HG02973 (cell line): ENCODE measurements around the gene TIAM1.

ENCODE experiments used
- ATAC-seq: cut with Tn5 transposase; IDR thresholded peaks from one replicate; pipeline ENCODE4 v1.9.1; 2021; ENCODE audit warnings: moderate library complexity; ENCODE audit not compliant: unreplicated experiment

TIAM1 gene

DNA sequence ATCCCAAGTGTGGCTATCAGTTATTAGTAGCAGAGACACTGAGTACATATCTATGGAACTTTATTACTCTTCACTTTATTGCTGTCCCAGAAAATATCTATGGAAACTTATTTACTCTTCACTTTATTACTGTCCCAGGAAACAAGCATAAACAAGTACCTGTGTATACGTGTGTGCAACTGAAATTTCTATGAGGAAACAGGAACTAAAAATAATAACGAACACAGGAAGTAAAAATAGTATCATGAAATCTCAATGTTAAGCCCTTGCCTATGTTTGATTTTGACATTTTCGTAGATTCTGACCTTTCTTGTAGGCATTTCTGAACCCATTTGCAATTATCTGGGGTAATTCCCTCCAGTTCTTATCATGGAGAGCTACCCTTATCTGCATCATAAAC lies 240.9 kb downstream of the TIAM1 start:
- no peak for ATAC-seq

DNA sequence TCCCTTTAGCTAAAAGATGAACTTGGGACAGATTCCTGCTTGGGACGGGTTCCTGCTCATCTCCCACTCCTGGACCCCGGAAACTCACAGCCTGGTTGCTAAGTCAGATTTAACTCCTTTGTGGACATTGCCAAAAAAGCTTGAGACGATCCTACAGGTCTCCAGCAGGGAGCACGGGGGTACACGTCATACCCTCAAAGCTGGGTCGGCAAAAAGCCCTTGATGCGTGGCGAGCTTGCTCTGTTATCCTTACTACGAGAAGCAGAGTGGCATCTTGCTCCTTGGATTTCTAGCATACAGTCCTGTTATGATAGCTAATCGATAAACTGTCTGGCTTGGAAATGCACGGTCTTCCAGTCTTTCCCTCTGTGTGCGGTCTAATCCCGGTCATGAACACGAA lies 244.9 kb downstream of the TIAM1 start:
- no peak for ATAC-seq

DNA sequence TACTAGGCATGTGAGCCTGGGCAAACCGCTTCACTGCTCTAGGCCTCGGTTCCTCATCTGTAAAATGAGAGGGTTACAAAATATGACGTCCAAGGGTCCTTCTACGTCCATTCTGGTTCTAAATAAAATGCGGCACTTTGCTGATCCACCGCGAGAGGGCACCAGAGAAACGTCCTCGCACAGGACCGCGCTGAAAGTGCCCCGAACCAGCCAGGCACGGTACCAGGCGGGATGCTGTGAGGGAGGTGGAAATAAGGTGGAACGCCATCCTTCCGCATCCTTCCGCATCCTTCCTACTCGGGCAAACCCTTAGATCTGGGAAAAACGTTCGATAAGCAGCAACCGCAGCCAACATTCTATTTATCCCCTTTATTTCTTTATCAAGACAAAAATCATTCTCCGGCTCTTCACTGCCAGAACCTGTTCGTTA lies 245.5 kb downstream of the TIAM1 start:
- ATAC-seq, result peak; percentile 58

DNA sequence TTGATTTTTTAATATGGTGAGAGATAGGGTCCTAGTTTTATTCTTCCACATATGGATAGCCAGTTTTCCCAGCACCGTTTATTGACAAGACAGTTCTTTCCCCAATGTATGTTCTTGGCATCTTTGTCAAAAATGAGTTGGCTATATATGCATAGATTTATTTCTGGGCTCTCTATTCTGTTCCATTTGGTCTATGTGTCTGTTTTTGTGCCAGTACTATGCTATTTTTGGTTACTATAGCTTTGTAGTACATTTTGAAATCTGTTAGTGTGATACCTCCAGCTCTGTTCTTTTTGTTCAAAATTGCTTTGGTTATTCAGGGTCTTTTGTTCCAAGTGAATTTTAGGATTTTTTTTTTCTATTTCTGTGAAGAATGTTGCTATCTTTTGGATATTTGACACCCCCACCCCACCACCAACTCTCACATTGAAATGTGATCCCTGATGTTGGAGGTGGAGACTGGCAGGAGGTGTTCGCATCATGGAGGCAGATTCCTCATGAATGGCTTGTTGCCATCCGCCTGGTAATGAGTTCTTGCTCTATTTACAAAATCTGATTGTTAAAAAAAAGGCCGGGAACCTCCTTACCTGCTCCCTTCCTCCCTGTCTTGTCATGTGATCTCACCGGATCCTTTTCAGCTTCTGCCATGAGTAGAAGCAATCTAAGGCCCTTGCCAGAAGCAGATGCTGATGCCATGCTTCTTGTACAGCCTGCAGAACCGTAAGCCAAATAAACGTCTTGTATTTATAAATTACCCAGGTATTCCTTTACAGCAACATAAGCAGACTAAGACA lies 251.0 kb downstream of the TIAM1 start:
- no peak for ATAC-seq

DNA sequence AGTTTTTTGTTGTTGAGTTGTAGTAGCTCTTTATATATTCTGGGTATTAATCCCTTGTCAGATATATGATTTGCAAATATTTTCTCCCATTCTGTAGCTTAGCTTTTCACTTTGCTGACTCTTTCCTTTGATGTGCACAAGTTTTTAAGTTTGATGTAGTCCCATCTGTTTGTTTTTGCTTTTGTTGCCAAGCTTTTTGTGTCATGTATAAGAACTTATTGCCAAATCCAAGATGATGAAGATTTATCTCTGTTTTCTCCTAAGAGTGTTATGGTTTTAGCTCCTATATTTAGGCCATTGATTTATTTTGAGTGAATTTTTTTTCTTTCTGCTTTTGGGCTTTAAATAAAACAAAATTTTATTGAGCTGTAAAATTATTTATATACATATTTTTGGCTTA lies 253.7 kb downstream of the TIAM1 start:
- ATAC-seq, result no peak

DNA sequence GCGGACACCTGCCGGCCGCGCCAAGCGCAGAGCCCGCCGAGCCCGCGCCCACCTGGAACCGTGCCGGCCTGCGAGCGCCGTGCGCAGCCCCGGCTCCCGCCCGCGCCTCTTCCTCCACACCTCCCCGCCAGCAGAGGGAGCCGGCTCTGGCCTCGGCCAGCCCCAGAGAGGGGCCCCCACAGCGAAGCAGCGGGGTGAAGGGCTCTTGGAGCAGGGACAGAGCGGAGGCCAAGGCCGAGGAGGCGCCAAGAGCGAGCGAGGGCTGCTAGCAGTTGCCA lies 255.6 kb downstream of the TIAM1 start:
- no peak for ATAC-seq

DNA sequence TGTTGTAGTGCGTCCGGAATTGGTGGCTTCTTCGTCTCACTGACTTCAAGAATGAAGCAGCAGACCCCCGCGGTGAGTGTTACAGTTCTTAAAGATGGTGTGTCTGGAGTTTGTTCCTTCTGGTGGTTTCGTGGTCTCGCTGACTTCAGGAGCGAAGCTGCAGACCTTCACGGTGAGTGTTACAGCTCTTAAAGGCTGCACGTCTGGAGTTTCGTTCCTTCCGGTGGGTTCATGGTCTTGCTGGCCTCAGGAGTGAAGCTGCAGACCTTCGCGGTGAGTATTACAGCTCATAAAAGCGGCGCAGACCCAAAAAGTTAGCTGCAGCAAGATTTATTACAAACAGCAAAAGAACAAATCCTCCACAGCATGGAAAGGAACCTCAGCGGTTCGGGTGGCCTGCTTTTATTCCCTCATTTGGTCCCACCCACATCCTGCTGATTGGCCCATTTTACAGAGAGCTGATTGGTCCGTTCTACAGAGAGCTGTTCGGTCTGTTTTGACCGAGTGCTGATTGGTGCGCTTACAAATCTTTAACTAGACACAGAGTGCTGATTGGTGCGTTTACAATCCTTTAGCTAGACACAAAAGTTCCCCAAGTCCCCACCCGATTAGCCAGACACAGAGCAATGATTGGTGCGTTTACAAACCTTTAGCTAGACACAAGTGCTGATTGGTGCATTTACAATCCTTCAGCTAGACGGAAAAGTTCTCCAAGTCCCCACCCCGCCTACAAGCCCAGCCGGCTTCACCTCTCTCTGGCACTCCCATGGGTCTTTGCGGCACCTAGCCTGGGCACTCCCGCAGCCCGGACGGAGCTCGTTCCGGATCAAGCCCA lies 256.2 kb downstream of the TIAM1 start:
- ATAC-seq, result no peak

DNA sequence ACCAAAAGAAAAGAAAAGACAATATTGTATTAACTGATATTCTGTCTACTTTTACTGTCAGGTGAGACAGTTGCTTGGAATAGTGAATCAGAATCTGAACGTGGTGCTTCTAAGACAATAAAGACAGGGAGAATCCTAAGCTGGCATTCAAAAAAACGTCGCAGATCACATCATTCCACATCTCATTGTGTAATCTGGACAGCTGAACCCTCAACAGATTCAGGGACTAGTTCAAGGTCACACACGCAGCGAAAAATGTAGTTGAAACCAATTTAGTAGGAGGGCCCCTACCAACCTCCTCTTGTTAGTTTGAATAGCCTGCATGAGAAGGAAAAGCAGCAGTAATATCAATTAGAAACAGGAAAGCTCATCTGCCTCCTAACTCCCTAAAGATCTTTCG lies 259.4 kb downstream of the TIAM1 start:
- ATAC-seq, result no peak

DNA sequence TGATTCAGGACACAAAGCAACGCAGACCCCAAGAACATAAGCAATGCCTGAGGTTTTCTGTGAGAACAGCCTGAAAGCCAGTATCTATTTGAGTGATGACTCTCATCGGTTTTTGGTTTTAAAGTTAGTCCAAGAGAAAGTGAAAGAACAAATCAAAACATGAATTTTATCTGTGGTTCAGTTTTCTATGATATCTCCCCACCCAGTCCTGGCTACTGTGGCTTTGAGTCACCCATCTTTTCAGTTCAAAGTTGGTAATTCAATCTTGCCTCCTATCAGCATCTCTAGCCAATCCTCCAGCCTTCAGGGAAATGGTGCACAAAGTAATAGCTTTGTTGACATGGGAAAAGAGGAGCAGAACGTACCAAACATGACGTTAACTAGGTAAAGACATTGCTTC lies 265.3 kb downstream of the TIAM1 start:
- ATAC-seq, result peak; percentile 68

DNA sequence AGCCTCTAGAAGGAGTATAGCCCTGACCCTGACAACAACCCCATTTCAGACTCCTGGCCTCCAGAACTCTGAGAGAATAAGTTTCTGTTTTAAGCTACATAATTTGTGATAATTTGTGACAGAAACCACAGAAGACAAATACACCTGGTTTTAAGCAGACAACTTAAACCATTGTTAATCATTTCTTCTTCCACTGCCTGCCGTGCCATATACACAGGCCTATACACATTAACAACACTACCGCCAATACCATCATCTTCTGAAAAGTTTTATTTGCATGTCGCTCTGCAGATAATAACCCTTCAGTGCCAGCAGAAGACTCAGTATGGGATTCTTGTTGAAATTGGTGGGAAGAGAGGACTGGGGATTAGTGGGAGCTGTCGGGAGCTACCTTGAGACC lies 265.8 kb downstream of the TIAM1 start:
- ATAC-seq, result peak; percentile 61

DNA sequence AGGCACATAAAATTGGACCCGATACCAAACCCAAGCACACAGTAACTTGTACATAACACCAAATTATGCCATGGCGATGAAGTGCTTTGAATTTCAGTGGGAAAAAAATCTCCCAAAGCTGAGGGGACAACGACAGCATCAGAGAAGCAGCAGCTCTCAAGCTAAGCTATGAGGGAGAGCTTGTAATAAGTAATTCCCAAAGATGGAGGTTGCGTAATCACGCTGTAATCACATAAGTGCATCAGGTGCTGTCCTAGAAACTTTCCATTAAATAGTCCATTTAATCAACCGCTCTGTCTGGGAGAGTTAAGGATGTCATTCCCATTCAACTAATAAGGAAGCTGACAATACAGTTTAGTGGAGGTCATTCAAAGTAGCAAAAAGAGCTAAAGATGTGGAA lies 268.2 kb downstream of the TIAM1 start:
- no peak for ATAC-seq

DNA sequence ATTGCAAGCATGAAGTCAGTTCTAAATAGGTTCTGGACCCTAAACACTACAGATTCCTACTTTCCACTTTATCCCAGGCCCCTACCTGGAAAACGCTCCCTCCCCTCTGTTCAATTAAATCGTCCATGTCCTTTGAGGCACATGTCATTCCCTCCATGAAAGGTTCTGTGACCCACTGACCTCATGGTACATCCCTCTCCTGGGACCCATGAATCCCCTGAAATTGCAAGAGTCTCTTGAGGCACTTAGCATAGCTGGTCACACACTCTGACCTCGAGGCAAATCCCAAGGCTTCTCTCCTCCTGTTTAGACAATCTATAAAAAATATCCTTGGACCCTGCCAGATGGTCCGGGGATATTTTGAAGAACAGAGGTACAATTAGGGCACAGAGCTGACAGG lies 271.5 kb downstream of the TIAM1 start:
- ATAC-seq, result no peak
